HG02885 (cell line): ENCODE results near the gene SPATS2.
A peak's percentile ranks its signal among the peaks of the same experiment; 100 is the strongest.

Experiments
- ATAC-seq: cut with Tn5 transposase; IDR thresholded peaks from one replicate; pipeline ENCODE4 v1.9.1; 2021; ENCODE audit warnings: mild to moderate bottlenecking; ENCODE audit not compliant: unreplicated experiment, poor library complexity

The SPATS2 gene

DNA sequence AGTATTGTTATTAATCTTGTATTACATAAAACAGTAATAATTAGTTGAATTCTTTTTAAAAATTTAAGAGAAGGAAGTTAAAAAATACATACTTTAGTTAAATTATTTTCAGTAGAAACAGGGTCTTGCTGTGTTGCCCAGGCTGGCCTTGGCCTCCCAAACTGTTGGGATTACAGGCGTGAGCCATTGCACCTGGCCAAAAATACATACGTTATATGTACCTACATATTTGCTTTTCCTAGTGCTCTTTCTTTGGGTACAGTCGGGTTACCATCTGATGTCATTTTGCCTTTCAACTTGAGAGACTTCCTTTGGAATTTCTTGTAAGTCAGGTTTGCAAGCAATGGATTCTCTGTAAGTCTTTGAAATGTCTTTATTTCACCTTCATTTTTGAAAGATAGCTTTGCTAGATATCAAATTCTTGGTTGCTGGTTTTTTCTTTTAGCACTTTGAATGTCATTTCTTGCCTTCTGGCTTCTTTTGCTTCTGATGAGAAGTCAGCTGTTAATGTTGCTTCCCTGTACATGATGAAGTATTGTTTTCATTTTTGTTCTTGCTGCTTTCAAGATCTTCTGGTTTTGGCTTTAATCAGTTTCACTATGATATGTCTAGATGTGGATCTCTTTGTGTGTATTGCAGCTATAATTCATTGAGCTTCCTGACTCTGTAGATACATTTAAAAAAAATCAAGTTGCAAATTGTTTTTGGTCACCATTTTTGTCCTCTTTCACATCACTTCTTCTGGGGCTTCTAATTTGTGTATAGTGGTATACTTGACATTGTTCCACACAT is 84.4 kb downstream of the SPATS2 start:
- ATAC-seq, result peak; percentile 64

DNA sequence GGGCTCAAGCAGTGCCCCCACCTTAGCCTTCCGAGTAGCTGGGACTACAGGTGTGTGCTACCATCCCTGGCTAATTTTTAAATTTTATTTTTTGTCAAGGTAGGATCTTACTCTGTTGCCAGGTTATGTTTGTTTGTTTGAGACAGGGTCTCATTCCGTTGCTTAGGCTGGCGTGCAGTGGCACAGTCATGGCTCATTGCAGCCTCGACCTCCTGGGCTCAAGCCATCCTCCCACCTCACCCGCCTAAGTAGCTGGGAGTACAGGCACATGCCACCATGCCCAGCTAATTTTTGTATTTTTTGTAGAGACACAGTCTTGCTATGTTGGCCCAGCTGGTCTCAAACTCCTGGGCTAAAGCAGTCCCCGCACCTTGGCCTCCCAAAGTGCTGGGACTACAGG is 88.2 kb downstream of the SPATS2 start:
- no peak for ATAC-seq

DNA sequence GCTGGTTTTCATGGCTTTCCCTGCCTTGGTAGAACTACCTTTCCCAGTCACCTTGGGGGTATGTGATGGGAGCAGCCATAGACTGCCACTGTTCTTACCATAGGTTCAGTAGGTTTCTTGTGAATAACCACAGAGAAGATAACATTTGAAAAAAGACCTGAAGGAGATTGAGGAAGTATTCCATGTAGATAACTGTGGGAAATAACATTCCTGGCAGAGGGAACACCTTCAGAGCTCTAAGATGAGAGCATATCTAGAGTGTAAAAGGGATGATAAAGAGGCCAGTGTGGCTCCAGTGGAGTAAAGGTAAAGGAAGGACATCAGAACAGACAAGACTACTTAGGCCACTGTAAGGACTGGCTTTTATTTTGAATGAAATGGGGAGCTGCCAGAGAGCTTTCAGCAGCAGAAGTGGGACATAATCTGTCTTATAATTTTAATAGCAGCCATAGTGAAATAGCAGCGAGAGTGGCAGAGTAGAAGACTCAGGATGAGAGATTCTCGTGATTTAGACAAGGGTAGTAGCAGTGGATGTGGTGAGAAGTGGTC is 88.9 kb downstream of the SPATS2 start:
- no peak for ATAC-seq

DNA sequence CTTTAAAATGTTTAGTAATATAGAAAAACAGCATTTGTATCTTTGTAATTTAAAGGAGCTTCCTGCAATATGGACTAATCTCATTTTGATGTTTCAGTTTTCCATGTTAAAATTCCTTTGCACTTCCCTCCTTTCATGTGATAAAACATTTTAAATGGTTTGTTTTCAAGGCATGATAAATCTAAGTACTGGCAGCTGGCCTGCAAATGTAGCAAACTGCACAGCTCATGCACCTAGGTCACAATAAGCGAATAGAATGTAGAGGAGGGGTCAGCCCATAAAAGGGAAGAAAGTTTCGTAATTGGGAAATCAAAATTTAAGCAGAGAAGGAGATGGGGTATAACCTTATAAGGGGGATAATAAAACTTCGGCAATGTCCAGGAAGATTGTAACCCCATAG is 91.6 kb downstream of the SPATS2 start:
- ATAC-seq, result no peak

DNA sequence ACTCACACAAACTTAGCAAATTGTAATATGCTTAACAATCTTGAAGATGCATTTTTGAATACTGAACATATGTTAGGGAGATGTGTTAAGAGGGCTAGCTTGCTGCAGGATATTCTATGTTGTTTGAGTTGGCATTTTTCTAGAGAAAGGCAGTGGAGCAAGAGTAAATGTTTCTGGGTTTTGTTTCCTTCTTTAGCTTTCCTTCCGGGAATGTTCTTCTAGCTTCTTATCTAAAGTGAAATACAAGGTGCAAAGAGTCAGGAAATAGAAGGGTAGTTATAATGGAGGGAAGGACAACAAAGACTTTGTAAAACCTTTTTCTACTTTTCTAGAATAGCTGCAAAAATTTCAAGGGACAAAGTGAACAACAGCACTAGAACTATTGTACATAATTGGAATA is 94.0 kb downstream of the SPATS2 start:
- no peak for ATAC-seq

DNA sequence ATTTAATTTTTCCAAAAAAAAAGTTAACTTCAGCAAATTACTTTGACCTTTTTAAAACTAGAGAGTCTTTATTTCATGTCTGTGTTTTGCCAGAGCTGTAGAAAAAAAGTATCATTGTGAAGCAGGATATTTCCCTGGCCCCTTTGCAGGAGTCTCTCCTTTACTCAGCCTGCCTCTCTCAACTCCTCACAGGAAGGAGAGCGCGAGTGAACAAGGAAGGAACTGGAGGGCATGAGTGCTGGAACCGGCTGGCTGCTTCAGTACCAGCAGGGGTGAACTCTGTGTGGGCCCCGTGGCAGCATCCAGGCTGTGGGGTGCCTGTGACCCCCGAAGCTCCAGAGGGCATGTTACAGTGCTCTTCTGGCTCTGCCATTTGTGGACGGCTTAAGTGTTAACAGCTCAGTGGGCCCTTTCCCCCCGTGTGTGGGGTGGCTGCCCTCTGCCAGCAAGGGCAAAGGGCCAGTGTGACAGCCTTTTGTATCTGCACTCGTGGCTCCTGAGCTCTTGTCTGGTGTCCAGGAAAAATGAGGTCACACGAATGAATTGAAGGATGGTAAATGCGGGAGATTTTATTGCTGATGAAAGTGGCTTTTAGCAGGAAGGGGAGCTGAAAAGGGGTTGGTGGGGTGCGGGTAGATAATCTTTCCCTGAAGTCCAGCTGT is 95.0 kb downstream of the SPATS2 start:
- no peak for ATAC-seq

DNA sequence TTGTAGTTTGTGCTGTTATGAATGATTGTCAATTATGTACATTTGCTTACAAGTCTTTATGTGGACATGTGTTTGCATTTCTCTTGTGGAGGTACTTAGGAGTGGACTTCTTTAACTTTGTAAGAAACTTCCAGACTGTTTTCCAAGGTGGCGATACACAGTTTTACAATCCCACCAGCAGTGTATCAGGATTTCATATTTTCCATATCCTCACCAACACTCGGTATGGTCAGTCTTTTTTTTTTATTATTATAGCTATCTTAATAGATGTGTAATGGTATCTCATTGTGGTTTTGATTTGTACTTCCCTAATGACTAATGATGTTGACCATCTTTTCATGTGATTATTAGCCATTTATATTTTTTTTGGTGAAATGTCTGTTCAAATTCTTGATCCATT is 97.9 kb downstream of the SPATS2 start:
- ATAC-seq, result no peak

DNA sequence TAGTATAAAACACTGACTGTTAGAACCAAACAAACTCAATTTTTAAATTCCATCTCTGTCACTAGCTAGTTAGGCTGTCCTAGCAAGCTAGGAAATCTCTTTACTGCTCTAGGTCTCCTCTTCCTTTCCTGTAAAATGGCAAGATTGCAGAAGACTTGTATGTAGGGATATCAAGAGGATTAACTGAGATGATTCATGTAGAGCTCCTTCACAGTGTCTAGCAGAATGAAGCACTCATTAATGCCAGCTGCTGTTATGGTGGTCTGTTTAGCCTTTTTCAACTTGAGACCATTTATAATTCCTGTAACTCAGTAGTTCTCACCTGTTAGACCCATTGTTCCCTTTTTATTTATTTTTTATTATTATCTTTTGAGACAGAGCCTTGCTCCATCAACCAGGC is 103.7 kb downstream of the SPATS2 start:
- ATAC-seq, result no peak

DNA sequence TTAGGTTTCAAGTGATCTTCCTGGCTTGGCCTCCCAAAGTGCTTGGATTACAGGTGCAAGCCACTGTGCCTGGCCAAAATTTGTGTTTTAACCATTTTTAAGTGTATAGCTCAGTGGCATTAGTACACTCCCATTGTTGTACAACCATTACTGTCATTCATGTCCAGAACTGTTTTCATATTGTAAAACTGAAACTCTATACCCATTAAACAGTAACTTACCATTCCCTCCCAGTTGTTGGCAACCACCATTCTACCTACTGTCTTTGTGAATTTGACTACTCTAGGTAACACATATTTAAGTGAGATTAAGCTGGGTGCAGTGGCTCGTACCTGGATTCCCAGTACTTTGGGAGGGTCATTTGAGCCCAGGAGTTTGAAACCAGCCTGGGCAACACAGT is 104.3 kb downstream of the SPATS2 start:
- ATAC-seq, result no peak

DNA sequence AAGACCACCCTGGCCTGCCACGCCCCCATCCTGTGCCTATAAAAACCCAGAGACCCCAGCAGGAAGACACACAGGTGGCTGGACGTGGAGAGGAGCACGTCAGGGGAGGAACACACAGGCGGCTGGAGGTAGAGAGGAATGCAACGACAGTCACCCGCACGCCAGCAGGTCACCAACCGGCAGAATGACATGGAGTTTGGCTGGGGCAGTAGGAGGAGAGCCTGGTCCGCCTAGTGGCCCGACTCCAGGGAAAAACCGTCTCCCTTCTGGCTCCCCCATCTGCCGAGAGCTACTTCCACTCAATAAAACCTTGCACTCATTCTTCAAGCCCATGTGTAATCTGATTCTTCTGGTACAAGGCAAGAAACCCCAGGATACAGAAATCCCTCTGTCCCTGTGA is 108.8 kb downstream of the SPATS2 start:
- ATAC-seq, result no peak

DNA sequence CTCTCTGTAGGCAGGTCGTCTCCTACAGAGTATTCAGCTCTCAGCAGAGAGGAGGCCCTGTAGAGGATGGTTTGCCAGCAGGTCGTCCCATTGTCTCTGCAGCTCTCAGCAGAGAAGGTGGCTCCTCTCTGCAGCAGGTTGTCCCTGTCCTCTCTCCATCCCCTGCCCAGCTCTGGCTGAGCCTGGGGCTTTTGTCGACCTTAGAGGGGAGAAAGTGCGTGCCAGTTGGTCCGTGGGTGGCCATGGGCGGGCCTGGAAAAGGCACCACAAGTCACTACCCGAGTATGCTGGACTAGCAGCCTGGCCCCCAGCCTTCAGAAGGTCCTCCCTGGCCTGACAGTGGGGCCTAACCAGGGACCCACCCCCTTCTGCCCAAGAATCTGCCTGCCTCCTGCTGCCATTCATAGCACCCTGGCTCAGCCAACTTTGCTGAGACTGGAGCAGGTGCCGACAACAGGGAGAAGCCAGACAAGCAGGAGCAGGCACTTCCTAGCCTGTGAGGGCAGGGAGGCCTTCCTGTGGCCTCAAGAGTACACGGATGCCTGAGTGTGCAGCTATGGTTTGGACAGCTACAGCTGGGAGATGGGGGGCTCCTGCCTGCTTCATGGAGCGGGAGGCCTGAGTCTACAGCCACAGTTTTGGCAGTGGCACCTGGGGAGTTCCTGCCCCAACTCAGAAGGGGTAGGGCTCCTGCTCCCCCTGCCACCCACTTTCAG is 111.8 kb downstream of the SPATS2 start:
- no peak for ATAC-seq

DNA sequence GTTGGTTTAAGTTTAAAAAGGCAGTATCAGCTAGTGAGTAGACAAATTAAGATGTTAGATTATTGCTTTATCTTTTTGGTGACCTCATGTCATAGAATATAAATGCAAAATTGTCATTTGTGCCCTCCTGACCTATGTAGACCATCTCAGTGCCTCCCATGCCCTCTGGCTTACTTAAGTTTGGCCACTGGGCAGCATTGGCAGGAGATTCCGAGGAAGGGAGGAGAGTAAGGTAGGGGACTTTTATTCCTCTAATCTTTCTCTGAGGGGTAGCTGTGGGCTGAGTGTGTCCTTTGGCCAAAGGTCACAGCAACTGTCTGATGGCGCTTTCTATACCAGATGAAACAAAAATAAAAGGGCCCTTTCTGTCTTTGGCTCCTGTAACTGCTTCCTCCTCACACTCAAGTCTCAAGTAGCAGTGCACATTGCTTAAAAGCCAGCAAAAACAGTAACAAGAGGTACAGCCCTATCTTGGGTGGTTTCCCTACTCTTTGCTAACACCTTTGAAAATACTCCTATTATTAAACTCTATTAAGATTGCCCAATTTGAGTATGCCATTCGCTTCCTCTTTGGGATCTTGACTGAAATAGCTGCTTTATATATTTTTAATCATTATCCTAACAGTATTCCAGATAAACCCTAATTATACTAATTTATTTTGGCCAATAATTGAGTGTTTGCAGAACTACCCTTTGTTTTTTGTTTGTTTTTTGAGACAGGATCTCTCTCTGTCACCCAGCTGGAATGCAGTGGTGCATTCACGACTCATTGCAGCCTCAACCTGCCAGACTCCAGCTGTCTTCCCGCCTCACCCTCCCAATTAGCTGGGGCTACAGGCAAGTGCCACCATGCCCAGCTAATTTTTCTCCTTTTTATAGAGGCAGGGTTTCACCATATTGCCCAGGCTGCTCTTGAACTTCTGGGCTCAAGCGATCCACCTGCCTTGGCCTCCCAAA is 115.1 kb downstream of the SPATS2 start:
- no peak for ATAC-seq

DNA sequence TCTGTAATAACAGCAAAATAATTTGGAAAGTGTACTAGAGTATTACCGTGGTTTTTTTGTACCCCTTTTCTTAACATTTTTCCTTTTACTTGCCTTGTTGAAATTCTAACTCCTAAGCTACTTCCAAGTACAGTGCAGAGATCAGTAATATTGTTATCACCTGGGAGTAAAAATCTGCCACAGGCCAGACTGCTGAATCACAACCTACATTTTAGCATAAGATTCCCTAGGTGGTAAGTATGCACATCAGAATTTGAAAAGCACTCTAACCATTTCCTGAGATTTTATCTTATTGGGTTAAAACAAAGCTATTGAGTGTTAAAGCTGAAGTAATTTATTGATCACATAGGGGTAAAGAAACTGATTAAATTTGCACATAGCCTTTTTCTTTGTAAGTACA is 116.4 kb downstream of the SPATS2 start:
- ATAC-seq, result no peak

DNA sequence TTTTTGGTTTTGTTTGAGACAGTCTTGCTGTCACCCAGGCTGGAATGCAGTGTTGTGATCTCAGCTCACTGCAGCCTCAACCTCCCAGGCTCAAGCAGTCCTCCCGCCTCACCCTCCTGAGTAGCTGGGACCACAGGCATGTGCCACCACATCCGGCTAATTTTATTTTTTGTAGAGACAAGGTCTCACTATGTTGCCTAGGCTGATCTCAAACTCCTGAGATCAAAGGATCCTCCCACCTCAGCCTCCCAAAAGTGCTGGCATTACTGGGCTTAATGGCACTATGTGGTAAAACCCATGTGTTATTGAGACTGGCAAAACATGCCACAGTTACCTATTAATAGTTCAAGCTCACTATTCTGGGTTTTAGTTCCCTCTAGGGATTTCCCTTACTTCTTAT is 120.3 kb downstream of the SPATS2 start:
- no peak for ATAC-seq

DNA sequence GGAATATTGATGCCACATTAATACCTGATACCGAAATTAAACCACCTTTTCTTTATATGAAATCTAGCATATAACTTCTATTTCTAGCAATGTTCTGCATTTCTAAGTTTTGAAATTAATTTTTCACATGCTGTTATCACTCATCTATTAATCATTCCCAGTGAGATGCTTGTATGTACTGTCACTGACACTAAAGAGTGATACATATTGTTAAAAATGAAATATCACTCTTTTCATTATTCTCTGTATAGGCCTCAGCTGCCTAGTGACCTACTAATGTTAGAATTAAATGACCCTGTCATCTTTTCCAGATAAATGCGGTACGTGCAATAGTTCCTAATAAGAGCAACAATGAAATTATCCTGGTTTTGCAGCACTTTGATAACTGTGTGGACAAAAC is 121.9 kb downstream of the SPATS2 start:
- ATAC-seq, result no peak

DNA sequence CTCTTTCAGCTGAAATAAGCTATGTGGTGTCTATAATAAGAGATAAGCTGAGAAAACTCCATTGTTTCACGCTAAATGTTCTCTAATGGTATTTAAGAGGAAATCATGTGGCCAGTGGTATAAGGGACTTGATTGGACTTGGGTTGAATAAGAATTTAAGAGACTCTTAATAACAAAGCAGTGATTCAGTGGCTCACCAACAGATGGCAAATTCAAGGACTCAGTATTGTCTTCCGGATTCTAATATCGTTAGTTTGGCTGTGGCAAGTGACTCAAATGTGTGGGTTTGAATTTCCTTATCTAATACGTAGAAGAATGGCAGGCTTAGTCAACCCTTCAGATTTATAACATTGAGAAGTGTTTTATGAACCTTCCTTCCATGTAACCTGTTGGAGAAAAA is 122.5 kb downstream of the SPATS2 start:
- no peak for ATAC-seq

DNA sequence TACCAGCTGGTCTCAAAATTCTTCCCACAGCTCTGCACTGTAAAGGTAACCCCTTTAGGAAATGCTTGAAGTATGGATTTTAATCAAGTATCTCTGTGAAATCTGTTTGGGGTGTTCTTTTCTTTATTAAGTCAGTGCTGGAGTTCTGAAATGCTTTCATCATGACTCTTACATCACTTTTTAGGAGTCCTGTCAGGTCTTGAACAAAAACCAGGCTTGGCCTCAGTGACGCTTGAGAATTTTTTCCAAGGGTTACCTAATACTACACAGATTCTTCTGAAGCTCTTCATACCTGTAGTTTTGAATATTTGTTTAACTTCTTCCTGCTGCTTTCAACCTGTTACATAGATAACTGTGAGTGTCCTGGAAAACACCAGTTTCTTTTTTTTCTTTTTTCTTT is 124.6 kb downstream of the SPATS2 start:
- no peak for ATAC-seq

DNA sequence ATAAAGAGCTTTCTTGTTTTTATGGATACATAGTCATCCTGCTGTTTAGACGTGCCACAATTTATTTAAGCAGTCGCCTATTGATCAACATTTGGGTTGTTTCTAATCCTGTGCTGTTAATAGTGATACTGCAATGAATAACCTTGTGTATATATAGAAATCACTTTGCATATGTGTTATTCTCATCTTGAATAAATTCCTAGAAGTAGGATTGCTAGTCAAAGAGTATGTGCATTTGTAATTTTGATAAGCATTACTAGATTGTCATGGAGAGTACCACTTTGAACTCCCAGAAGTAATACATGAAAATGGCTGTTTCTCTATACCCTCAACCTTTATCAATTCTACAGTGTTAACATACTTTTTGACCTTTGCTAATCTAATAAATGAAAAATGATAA is 126.6 kb downstream of the SPATS2 start:
- no peak for ATAC-seq

DNA sequence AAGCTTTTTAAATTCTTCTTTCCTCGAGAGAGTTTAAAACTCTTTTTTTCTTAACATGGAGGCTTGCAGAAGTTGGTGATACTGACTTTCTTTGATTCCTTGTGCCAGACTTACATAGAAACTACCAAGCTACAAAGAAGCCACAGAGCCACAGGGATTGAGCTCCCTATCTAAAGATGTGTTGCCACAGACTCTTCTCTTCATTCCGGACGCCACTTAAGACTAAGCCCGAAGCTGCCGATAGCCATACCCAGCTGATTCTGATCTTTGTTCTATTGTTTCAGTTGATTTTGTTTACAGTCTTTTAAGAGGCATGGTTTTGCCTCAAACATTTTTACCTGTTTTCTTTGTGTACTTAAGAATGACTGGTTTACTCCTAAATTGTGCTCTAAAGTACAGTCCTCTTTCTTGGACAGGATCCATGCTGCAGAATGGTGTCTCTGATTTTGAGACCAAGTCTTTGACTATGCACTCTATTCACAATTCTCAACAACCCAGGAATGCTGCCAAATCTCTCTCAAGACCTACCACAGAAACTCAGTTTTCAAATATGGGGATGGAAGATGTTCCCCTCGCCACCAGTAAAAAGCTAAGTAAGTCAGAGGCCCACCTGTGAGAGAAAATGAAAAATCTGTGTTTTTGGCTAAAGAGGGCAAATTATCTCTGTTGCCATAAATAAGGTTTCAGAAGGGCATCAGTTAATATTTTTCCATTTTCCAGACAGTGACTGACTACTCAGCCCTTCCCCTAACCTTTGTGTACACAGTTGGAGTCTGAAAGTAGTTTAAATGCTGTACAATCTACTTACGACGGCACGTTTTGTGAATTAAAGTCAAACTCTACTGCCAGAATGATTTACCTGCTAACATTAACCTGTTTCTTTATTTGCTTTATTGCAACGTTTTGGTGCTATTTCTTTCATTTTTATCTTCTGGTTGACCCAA is 129.4 kb downstream of the SPATS2 start:
- no peak for ATAC-seq
